Stimulated activated CD4-positive, alpha-beta T cell treated with anti-CD3 and anti-CD28 coated beads, Interleukin-12 subunit alpha, Interleukin-12 subunit beta, amount 100 ng/mL, for 24 hours (primary cell): ENCODE results near the gene FOLR1.

Experiments
- DNase-seq, 2 experiments: peaks; one replicate each; pipeline ENCODE4 v3.0.0-alpha.2; 2020; ENCODE audit warnings: low read depth in 2 of 2

Gene FOLR1

DNA sequence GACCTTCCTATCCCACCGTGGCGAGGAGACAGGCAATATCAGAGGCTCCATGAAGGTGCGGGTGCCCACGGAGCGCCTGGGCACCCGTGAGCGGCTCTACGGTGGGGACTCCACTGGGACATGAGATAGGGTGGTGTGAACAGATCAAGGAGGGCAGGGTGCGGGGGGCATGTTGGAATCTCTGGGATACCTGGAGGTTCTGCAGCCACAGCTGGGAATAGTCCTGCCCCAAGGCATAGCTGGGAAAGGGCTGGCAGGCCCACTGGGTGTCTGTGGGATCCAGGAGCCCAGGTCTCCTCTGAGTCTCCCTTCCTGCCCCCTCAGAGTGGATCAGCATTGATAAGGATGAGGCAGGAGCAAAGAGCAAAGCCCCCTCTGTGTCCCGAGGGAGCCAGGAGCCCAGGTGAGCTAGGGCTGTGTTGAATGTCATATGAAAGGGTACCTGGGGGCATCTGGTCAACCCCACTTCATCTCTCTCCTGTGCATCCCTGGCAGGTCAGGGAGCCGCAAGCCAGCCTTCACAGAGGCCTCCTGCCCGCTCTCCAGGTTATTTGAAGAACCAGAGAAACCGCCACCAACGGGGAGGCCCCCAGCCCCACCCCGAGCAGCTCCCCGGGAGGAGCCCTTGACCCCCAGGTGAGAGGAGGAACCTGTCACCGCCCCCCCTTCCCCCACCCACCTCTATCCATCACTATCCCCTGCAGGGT, 43.6 kb downstream of the FOLR1 start:
- no peak for DNase-seq

DNA sequence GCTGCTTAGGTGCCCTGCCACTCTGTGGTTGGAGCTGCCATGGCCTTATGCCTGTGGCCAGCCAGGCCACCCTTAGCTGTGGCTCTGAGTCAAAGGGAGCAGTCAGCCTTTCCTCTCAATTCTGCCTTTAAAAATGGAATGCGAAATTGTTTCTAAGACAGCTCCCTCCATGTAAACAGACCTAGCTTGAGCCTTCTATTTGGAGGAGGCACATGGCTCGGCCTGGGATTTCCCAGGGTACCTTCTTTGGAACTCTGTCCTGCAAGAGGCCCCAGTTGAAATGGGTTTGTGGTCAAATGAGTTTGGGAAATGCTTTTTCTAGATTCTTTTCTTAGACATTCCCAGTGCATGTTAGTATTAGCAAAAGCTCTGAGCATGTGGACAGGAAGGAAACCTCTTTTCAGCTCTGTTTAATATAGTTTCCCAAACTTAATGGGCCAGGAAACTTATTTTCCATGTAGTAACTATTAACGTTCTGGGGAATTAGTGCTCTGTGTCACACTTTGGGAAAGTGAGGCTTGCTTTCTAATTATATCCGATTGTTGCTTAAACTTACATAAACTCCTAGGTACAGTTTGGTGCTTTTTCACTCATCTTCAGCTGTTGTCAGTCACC, 44.2 kb downstream of the FOLR1 start:
- no peak for DNase-seq

DNA sequence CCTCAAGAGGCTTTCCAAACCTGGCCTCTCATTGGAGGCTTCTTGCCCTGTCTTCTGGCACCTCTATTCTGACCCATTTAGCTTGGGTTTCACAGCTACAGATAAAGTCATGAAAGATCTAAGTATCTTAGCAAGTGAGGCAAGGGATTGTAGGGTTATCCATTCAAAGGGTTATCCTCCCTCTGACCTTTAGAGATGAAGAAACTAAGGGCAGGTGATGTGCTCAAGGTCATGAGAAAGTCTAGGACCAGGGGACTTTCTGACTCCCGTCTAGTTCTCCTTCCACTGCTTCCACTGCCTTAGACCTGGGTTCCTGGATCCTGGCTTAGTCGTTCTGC, 44.8 kb downstream of the FOLR1 start:
- no peak for DNase-seq

- no peak for DNase-seq
Observed at GRCh38 chr11:72237112-72237931, 45.4 kb downstream of the FOLR1 start.

DNA sequence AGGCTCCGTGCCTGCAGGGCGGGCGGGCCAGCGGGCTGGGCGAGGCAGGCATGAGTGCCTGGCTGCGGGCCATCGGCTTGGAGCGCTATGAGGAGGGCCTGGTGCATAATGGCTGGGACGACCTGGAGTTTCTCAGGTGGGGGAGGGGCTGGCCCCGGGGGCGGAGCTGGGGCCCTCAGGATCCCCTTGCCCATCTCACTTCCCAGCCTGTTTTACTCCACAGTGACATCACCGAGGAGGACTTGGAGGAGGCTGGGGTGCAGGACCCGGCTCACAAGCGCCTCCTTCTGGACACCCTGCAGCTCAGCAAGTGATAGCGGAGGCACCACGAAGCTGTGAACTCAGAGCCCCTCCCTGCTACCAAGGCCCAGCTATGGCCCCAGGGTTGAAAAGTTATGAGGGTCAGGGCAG, 46.1 kb downstream of the FOLR1 start:
- DNase-seq = peak in 1 of 2 experiments; percentile 37

DNA sequence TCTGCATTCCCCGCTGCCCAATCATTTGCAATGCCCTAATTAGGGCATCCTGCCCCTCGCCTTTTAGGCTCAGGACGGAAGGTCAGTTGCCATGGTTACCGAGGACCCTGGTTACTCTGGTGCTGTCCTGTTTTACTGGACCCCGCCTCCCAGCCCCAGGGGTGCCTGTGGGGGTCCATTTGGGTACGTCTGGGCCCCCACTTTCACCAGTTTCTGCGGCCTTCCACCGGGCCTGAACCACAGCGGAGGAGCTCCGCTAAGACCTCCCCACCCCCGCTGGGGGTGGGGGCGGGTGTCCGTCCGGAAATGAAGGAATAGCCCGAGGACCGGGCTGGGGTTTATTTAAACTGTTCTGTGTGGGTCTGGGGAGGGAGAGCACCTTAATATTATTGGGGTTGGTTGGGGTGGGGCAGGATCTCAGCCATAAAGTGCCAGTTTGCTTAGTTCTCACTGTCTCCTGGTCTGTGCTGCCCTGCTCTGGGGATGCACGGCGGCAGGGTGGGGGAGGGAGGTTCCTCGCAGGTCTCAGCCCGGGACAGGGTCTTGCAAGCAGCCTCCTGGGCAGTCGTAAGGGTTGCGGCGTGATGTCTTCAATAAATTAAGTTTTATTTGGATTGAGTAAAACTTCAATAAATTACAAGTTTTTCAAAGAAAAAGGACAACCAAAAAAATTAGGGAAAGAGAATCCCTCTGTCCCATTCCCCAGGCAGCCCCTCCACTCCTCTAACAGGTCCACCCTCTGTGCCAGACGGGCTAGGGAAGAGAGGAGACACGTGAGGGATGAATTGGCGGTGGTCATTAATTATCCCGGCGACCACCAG, 46.8 kb downstream of the FOLR1 start:
- no peak for DNase-seq

- DNase-seq = no peak
Observed at GRCh38 chr11:72239313-72239848, 47.4 kb downstream of the FOLR1 start.

GRCh38 chr11:72239849-72240460, 48.0 kb downstream of the FOLR1 start:
- DNase-seq = no peak

DNA sequence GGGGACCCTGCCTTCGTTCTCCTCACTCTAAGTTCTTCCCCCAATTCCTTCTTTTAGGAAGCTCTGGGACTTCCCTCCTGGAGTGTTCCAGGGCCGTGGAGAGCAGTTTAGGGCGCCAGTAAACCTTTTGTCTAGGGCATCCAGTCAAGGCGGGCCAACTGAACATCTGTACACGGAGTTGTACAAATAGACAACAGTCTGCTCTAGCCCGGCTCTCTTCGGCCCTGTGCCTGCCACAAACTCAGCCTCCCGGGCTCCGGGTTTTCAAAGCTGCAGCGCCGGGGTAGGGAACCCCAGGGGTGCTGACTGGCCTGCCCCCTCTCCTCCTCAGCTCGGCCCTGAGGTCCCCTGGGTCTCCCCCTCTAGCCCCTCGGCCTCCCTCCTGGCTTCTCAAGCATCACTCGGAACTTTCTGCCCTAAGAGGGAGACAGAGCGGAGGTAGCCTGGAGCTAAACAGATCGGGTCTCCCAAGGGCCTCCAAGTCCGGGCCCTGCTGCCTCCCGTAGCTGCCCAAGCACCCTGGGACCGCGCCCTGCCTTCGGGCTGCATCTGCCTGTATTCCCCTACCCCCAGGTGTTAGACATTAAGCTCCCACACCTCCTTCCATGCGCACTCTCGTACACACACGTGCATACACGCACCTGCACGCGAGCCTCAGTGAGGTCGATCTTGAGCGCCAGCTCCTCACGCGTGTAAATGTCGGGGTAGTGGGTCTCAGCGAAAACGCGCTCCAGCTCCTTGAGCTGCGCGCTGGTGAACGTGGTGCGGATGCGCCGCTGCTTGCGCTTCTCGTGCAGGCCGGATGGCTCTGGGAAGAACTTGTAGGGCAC, 48.7 kb downstream of the FOLR1 start:
- no peak for DNase-seq

GRCh38 chr11:72241291-72241781, 49.4 kb downstream of the FOLR1 start:
- DNase-seq = no peak

DNA sequence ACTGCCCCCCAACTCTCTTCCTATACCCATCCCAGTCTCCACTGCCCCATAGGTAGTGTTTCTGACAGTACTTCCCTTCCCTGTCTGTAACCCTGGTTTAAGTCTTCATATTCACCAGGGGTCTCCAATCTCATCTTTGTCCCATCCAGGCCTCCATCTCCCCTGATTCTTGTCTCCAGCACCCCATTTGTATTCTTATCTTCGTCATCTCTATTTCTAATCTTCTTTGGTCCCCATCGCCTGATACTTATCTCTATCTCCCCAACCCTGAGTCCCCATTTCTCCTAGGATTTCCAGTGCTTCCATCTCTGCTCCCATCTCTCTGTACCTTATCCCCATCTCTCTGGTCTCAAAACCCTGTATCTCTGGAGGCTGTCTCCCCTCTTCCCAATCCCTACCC, 50.2 kb downstream of the FOLR1 start:
- DNase-seq = no peak

- no peak for DNase-seq
Observed at GRCh38 chr11:72243173-72244059, 51.5 kb downstream of the FOLR1 start.

DNA sequence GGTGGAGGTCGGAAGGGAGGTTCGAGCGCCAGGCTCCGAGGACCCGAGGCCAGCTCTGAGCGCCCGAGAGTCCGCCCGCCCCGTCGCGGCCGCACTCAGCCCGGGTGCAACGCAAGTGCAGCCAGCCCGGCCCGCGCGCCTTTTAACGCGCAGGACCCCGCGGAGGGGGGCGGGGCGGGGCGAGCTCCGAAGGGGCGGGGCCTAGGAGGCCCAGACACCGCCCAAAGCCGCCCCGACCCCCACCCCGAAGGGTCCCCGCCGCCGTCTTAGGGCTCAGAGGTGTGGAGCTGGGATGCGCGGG, 52.1 kb downstream of the FOLR1 start, which contains the start of gene PHOX2A:
PHOX2A (minus strand) TSS at position 117 of the 301 bp plus-strand sequence. CDS start 172 bp downstream, outside the sequence.
- no peak for DNase-seq

DNA sequence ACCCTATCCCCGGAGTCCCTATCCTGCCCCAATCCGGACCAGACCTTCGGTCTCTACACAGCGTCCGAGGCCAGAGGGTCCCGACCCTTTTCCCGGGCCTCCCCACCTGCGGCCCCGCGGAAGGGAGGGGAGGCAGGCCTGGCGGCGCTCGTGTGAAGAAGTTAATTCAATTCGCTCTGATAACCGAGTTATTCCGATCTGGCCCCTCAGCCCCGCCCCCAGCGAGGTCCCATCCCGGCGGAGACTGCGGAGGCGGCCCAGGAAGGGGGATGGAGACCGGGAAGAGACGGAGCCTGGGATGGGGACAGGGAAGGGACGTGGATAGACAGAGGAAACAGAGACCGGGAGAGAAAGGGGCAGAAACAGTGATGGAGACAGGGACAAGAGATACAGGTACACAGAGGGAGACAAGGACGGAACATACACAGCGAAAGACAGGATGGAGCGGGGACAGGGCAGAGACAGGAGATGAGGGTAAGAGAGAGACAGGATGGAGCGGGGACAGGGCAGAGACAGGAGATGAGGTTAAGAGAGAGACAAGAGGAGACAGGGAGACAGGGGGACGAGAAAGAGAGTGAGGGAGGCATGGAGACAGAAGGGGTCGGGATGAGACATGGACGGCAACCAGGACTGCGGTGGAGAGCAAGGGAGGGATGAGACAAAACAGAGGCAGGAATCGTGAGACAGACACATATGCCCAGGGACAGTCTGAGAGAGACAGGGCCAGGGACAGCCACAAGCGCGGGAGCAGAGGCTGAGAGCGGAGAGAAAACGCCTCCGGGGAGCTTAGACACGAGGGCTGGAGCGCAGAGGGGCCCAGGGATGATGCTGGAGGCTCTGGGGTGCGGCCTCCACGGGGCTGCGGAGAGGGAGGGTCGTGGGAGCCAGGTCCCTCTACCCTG, 52.7 kb downstream of the FOLR1 start:
- no peak for DNase-seq

DNA sequence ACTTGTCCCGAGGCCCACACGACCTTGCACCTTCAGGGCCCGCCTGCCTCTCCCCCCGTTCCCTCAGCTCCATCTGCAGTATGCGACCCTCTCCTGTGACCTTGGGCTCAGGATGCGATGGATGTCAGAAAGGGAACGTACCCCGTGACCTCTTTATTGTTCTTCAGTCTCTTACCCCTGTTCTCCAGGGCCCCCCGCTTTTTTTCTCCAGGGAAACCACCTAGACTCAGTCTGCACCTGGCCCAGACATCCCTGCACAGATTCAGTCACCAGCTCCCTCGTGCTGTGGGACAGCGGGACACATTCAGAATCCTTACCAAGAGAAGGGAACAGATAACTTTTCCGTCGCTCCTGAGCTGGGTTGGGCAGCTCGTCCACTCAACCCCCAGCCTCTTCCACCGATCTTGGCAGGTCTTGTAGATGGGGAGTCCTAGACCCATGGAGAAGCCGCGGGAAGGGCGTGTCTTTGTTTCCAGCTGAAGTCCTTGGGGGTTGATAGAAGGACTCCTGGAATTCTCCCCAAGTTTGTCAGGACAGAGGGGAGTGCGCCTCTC, 53.4 kb downstream of the FOLR1 start:
- DNase-seq = no peak
